Esophagus squamous epithelium (tissue), 4 donors: ENCODE measurements around the gene RASA1.

Source experiments
- CTCF ChIP-seq, 6 experiments: fragments of 450-650 bp in 4 of 6; fragments of 200-600 bp in 2 of 6; sonication (generic) in 2 of 6; IDR thresholded peaks; one replicate each; pipeline ENCODE4 v1.5.1; 2016 to 2019; ENCODE audit warnings: antibody characterized with exemption in 6 of 6, mild to moderate bottlenecking in 4 of 6, moderate library complexity in 4 of 6
- POLR2A ChIP-seq, 4 donors: fragments of 450-650 bp; IDR thresholded peaks; one replicate each; pipeline ENCODE4 v1.6.1; 2017; ENCODE audit warnings: antibody characterized with exemption in 4 of 4, mild to moderate bottlenecking in 4 of 4, moderate library complexity in 3 of 4

GRCh38 chr5:87434461-87434860 is 166.8 kb downstream of the RASA1 start:
- TF ChIP-seq CTCF (IDR thresholded peaks at IDR 0.05) (no peak), POLR2A (IDR thresholded peaks at IDR 0.05) (no peak)
